PC-3 (cell line): ENCODE measurements around the gene TCF3. TPM values are rescaled to one million over a fixed set of nuclear protein-coding genes. Genes with fewer than 3 reads are reported as not detected.

Experiments
- ATAC-seq: fragments of 200-7000 bp; cut with Tn5 transposase; 2 replicates; pipeline ENCODE4 v1.9.1; 2020; ENCODE audit warnings: mild to moderate bottlenecking, moderate library complexity
- BruUV-seq: library from RNA; stranded (reverse); fragments of 400-500 nt; replicated peaks from 2 replicates; lab custom pipeline; 2021; lab: Mats Ljungman, UMichigan
- CTCF ChIA-PET: fragments of 300-600 bp; sonication (Branson Sonifier 250); formaldehyde crosslinking; loops from one replicate; lab custom pipeline; 2022; ENCODE audit warnings: antibody characterized with exemption; lab: Charles Lee
- POLR2A ChIA-PET: fragments of 300-600 bp; sonication (Branson Sonifier 250); formaldehyde crosslinking; loops from one replicate; lab custom pipeline; 2022; ENCODE audit warnings: antibody characterized with exemption; ENCODE audit not compliant: unreplicated experiment; lab: Charles Lee
- DNase-seq: peaks from one replicate; pipeline ENCODE4 v3.0.0-alpha.2; 2015
- H2AFZ ChIP-seq: fragments of 300-600 bp; sonication (generic); 2 replicates; pipeline ENCODE4 v1.6.0; 2016; ENCODE audit warnings: antibody characterized with exemption, low read length
- H3F3A ChIP-seq: fragments of 300-600 bp; sonication (generic); one replicate; pipeline ENCODE4 v1.6.0; 2017; ENCODE audit warnings: antibody characterized with exemption, low read length, control low read depth, mild to moderate bottlenecking; ENCODE audit not compliant: unreplicated experiment
- H3K27ac ChIP-seq: fragments of 300-600 bp; sonication (generic); 2 replicates; pipeline ENCODE4 v1.5.1; 2016; ENCODE audit warnings: mild to moderate bottlenecking, low read length
- H3K27me3 ChIP-seq: fragments of 300-600 bp; sonication (generic); 2 replicates; pipeline ENCODE4 v1.6.1; 2016; ENCODE audit warnings: low read length, mixed read lengths
- H3K36me3 ChIP-seq: fragments of 300-600 bp; sonication (generic); 2 replicates; pipeline ENCODE4 v1.6.1; 2016; ENCODE audit warnings: low read depth, mixed run types, low read length, mixed read lengths
- H3K4me1 ChIP-seq: fragments of 300-600 bp; sonication (generic); 2 replicates; pipeline ENCODE4 v1.5.1; 2016; ENCODE audit warnings: low read length; ENCODE audit not compliant: insufficient read depth
- H3K4me2 ChIP-seq: fragments of 300-600 bp; sonication (generic); 2 replicates; pipeline ENCODE4 v1.6.0; 2016; ENCODE audit warnings: low read length
- H3K4me3 ChIP-seq: fragments of 300-600 bp; sonication (generic); 2 replicates; pipeline ENCODE4 v1.5.1; 2016; ENCODE audit warnings: mild to moderate bottlenecking, low read length, mixed read lengths
- H3K79me2 ChIP-seq: fragments of 300-600 bp; sonication (generic); 2 replicates; pipeline ENCODE4 v1.6.1; 2017; ENCODE audit warnings: low read length, mixed read lengths
- H3K9ac ChIP-seq: fragments of 300-600 bp; sonication (generic); 2 replicates; pipeline ENCODE4 v1.6.0; 2016; ENCODE audit warnings: mild to moderate bottlenecking, low read length
- H3K9me2 ChIP-seq: fragments of 300-600 bp; sonication (generic); replicated peaks from 2 replicates; pipeline ENCODE4 v1.6.1; 2016; ENCODE audit warnings: mixed run types, low read length, mixed read lengths
- H3K9me3 ChIP-seq: fragments of 300-600 bp; sonication (generic); 2 replicates; pipeline ENCODE4 v1.6.1; 2016; ENCODE audit warnings: low read length, mixed read lengths
- H4K20me1 ChIP-seq: fragments of 300-600 bp; sonication (generic); 2 replicates; pipeline ENCODE4 v1.6.1; 2016; ENCODE audit warnings: low read length, mixed read lengths
- CTCF ChIP-seq: fragments of 300-600 bp; sonication (generic); conservative IDR thresholded peaks from 2 replicates; pipeline ENCODE4 v1.5.1; 2017; ENCODE audit warnings: antibody characterized with exemption, low read depth, mild to moderate bottlenecking, low read length
- EZH2 ChIP-seq: fragments of 300-600 bp; sonication (generic); IDR thresholded peaks from one replicate; pipeline ENCODE4 v1.6.1; 2017; ENCODE audit warnings: antibody characterized with exemption, mild to moderate bottlenecking, low read length; ENCODE audit not compliant: unreplicated experiment
- EZH2phosphoT487 ChIP-seq: fragments of 300-600 bp; sonication (generic); IDR thresholded peaks from 2 replicates; pipeline ENCODE4 v1.6.1; 2018; ENCODE audit warnings: mild to moderate bottlenecking, antibody characterized with exemption, low read length, borderline replicate concordance
- intact Hi-C: fragments of 100-400 bp; cut with micrococcal nuclease; formaldehyde crosslinking; loops from 2 replicates; pipeline ENCODE4 v1.9.0; 2023
- total RNA-seq: library from RNA; depleted of rRNA; stranded (reverse); fragments of >200 nt; gene quantifications from 2 replicates; pipeline ENCODE4 v1.2.3, GENCODE V29; 2014

The TCF3 gene
- total RNA-seq, 1 experiment from 2014 or later: 147 TPM

- no peak overlapping the region for H3K9ac ChIP-seq
- H3K27me3 ChIP-seq: no peaks in the 10 kb centered on the region
- no peak for DNase-seq
- no peak overlapping the region for H2AFZ ChIP-seq
- intact Hi-C loops: loop anchor here (5.0 to 10.0 kb wide), 2 partner anchors 47 to 109 kb away; partner anchors contain the start of gene UQCR11
- no peaks in the 10 kb centered on the region for H3F3A ChIP-seq
- TF ChIP-seq CTCF (no peak), EZH2phosphoT487 (no peak)
- no peak overlapping the region for H3K27ac ChIP-seq
- H3K9me2 ChIP-seq: no peaks in the 10 kb centered on the region
- BruUV-seq: no TSS peak
- H4K20me1 ChIP-seq: no peaks in the 10 kb centered on the region
- ATAC-seq: no peak
- H3K4me3 ChIP-seq: no peak overlapping the region
- 0 out of 2 replicates have a peak, but pooled peaks cover under 1% of the 10 kb centered on the region for H3K36me3 ChIP-seq
- no peak overlapping the region for H3K4me2 ChIP-seq
- peaks cover 24% of the 10 kb centered on the region for H3K79me2 ChIP-seq
- POLR2A ChIA-PET: no interaction called here
- H3K4me1 ChIP-seq: no peaks in the 10 kb centered on the region; the same call in 1 of the 2 replicates
- no peaks in the 10 kb centered on the region for H3K9me3 ChIP-seq
- CTCF ChIA-PET: no interaction called here
Observed at GRCh38 chr19:1654178-1654792, 1.9 kb upstream of the TCF3 start.

- POLR2A ChIA-PET: interaction anchor here (0.6 kb wide), 1 partner anchor 60 kb away, joined by 5 read pairs; the partner anchor contains the start of gene MBD3
- H3K9me2 ChIP-seq: no peaks in the 10 kb centered on the region
- H3K9me3 ChIP-seq: no peaks in the 10 kb centered on the region
- H3F3A ChIP-seq: no peaks in the 10 kb centered on the region
- DNase-seq (no peak), ATAC-seq (no peak; the same call in 1 of the 2 replicates)
- peak overlapping the region; percentile 80 for H3K4me3 ChIP-seq
- H3K27ac ChIP-seq: no peak overlapping the region; the same call in 1 of the 2 replicates
- H3K4me2 ChIP-seq: peak overlapping the region; percentile 84
- H3K79me2 ChIP-seq: peaks cover 29% of the 10 kb centered on the region
- CTCF ChIA-PET: no interaction called here
- H2AFZ ChIP-seq: peak overlapping the region; percentile 95
- H3K4me1 ChIP-seq: no peaks in the 10 kb centered on the region; the same call in 1 of the 2 replicates
- TF ChIP-seq CTCF (no peak), EZH2 (no peak), EZH2phosphoT487 (no peak)
- H3K27me3 ChIP-seq: no peaks in the 10 kb centered on the region
- H3K9ac ChIP-seq: peak overlapping the region; percentile 99
- no peaks in the 10 kb centered on the region for H4K20me1 ChIP-seq
- H3K36me3 ChIP-seq: 0 out of 2 replicates have a peak, but pooled peaks cover 5% of the 10 kb centered on the region
- intact Hi-C loops: loop anchor here (5.0 to 10.0 kb wide), 2 partner anchors 46 to 108 kb away; partner anchors contain the start of gene UQCR11
- TSS peak; percentile 98 for BruUV-seq
Observed at GRCh38 chr19:1653300-1653628, 849 bp upstream of the TCF3 start.
